Stimulated activated CD8-positive, alpha-beta memory T cell treated with anti-CD3 and anti-CD28 coated beads, Interleukin-12 subunit alpha, Interleukin-12 subunit beta, amount 100 ng/mL, for 1 hour (primary cell): ENCODE results near the gene HECW1.

Experiments used
- DNase-seq: peaks from one replicate; pipeline ENCODE4 v3.0.0-alpha.2; 2020; ENCODE audit warnings: low read depth

Gene HECW1

GRCh38 chr7:43148161-43148731, 35.8 kb downstream of the HECW1 start:
- no peak for DNase-seq

GRCh38 chr7:43151076-43151475, 38.6 kb downstream of the HECW1 start:
- DNase-seq = no peak

- DNase-seq = no peak
Measured at GRCh38 chr7:43152696-43153095, 40.2 kb downstream of the HECW1 start.

GRCh38 chr7:43155636-43156035, 43.2 kb downstream of the HECW1 start:
- DNase-seq = no peak

GRCh38 chr7:43163885-43164284, 51.4 kb downstream of the HECW1 start:
- no peak for DNase-seq

- no peak for DNase-seq
Measured at GRCh38 chr7:43164757-43165156, 52.3 kb downstream of the HECW1 start.

GRCh38 chr7:43166686-43167085, 54.2 kb downstream of the HECW1 start:
- no peak for DNase-seq

- no peak for DNase-seq
Measured at GRCh38 chr7:43169076-43169475, 56.6 kb downstream of the HECW1 start.

- DNase-seq = no peak
Measured at GRCh38 chr7:43170571-43170970, 58.1 kb downstream of the HECW1 start.

GRCh38 chr7:43175570-43176200, 63.2 kb downstream of the HECW1 start:
- DNase-seq = no peak

- DNase-seq = no peak
Measured at GRCh38 chr7:43179393-43179792, 66.9 kb downstream of the HECW1 start.

- no peak for DNase-seq
Measured at GRCh38 chr7:43192806-43193460, 80.5 kb downstream of the HECW1 start.

- no peak for DNase-seq
Measured at GRCh38 chr7:43193893-43194292, 81.4 kb downstream of the HECW1 start.

- no peak for DNase-seq
Measured at GRCh38 chr7:43195256-43195655, 82.8 kb downstream of the HECW1 start.

- DNase-seq = no peak
Measured at GRCh38 chr7:43195768-43196167, 83.3 kb downstream of the HECW1 start.

GRCh38 chr7:43196379-43196778, 83.9 kb downstream of the HECW1 start:
- no peak for DNase-seq

GRCh38 chr7:43198016-43198415, 85.6 kb downstream of the HECW1 start:
- no peak for DNase-seq

GRCh38 chr7:43198599-43199090, 86.2 kb downstream of the HECW1 start:
- DNase-seq = no peak

- no peak for DNase-seq
Measured at GRCh38 chr7:43199371-43200160, 87.1 kb downstream of the HECW1 start.

GRCh38 chr7:43201912-43202311, 89.5 kb downstream of the HECW1 start:
- no peak for DNase-seq

GRCh38 chr7:43204081-43204480, 91.6 kb downstream of the HECW1 start:
- DNase-seq = no peak

- no peak for DNase-seq
Measured at GRCh38 chr7:43205171-43205795, 92.8 kb downstream of the HECW1 start.
